K562 (cell line): ENCODE results near the gene SMIM15. TPM values are rescaled to one million over a fixed set of nuclear protein-coding genes. Genes with fewer than 3 reads are reported as not detected.

ENCODE experiments used
- ATAC-seq: fragments of 200-7000 bp; cut with Tn5 transposase; 3 replicates; pipeline ENCODE4 v1.9.1; 2020; ENCODE audit warnings: moderate library complexity
- BruUV-seq: library from RNA; stranded (reverse); fragments of 400-500 nt; replicated peaks from 2 replicates; lab custom pipeline; 2021; lab: Mats Ljungman, UMichigan
- CTCF ChIA-PET: fragments of 300-600 bp; formaldehyde crosslinking; extraction: SDS; loops from one replicate; lab custom pipeline; 2021; ENCODE audit warnings: low intra/inter-chr PET ratio; lab: Yijun Ruan, JAX
- POLR2A ChIA-PET: fragments of 300-600, 350-650 bp; sonication (Branson Sonifier 250); formaldehyde crosslinking; extraction: SDS; loops from one replicate; lab custom pipeline; 2021; ENCODE audit warnings: antibody characterized with exemption, inconsistent platforms; lab: Yijun Ruan, JAX
- DNase-seq, 4 experiments: peaks; one replicate each; pipeline versions ENCODE4 v3.0.0 to v3.0.0-alpha.2; 2011 to 2018; ENCODE audit warnings: low spot score in 3 of 4, mixed read lengths in 3 of 4; ENCODE audit errors: extremely low read depth in 1 of 4
- FAIRE-seq: peaks from 2 replicates; lab custom pipeline; 2011; peaks lifted over from hg19 to GRCh38; lab: Jason Lieb, UNC
- H2AFZ ChIP-seq: 2 replicates; pipeline ENCODE4 v1.6.0; 2011; ENCODE audit warnings: low read depth, low read length, control low read depth, inconsistent platforms
- H3K27ac ChIP-seq: fragments of 200-600 bp; 3 replicates; pipeline ENCODE4 v1.8.0; 2011; ENCODE audit warnings: low read depth, mild to moderate bottlenecking, control low read depth, inconsistent platforms, low read length, moderate library complexity, mixed read lengths; ENCODE audit errors: extremely low read depth
- H3K27me3 ChIP-seq, 2 experiments: fragments of 300-600 bp in 1 of 2; 2 replicates in 1 of 2; 3 replicates in 1 of 2; pipeline versions ENCODE4 v1.6.0 to v1.8.0; 2011; ENCODE audit warnings: inconsistent platforms in 2 of 2, low read length in 2 of 2, mild to moderate bottlenecking in 1 of 2, mixed read lengths in 1 of 2, moderate library complexity in 1 of 2; ENCODE audit not compliant: control insufficient read depth in 2 of 2, insufficient read depth in 2 of 2
- H3K36me3 ChIP-seq: fragments of 300-600 bp; 3 replicates; pipeline ENCODE4 v1.8.0; 2011; ENCODE audit warnings: mild to moderate bottlenecking, low read length, inconsistent platforms; ENCODE audit not compliant: control insufficient read depth, insufficient read depth
- H3K4me1 ChIP-seq, 2 experiments: fragments of 200-600 bp in 1 of 2; replicated peaks in 1 of 2; 2 replicates in 1 of 2; 3 replicates in 1 of 2; pipeline versions ENCODE4 v1.5.1 to v1.8.0; 2011; ENCODE audit warnings: inconsistent platforms in 2 of 2, low read length in 2 of 2, mild to moderate bottlenecking in 1 of 2, mixed read lengths in 1 of 2, moderate library complexity in 1 of 2; ENCODE audit not compliant: control insufficient read depth in 2 of 2, insufficient read depth in 2 of 2
- H3K4me2 ChIP-seq: 2 replicates; pipeline ENCODE4 v1.6.1; 2011; ENCODE audit warnings: low read length, control low read depth, inconsistent platforms, mixed read lengths; ENCODE audit not compliant: insufficient read depth
- H3K4me3 ChIP-seq: fragments of 200-600 bp; sonication (generic), shearing (Covaris generic); 2 replicates; pipeline ENCODE4 v1.5.1; 2016; ENCODE audit warnings: control low read depth, inconsistent platforms
- H3K79me2 ChIP-seq: fragments of 200-600 bp; 3 replicates; pipeline ENCODE4 v1.8.0; 2011; ENCODE audit warnings: low read length, inconsistent platforms; ENCODE audit not compliant: control insufficient read depth, insufficient read depth
- H3K9ac ChIP-seq, 2 experiments: 2 replicates each; pipeline versions ENCODE4 v1.6.0 to v1.6.1; 2011; ENCODE audit warnings: low read depth in 2 of 2, low read length in 2 of 2, control low read depth in 1 of 2, inconsistent platforms in 1 of 2, mild to moderate bottlenecking in 1 of 2, mixed read lengths in 1 of 2; ENCODE audit not compliant: insufficient read depth in 1 of 2
- H3K9me1 ChIP-seq: one replicate; pipeline ENCODE4 v1.6.0; 2011; ENCODE audit warnings: inconsistent platforms, mild to moderate bottlenecking, low read length, moderate library complexity; ENCODE audit not compliant: control insufficient read depth, insufficient read depth
- H3K9me3 ChIP-seq: replicated peaks from 2 replicates; pipeline ENCODE4 v1.5.1; 2011; ENCODE audit warnings: low read depth, low read length, inconsistent platforms; ENCODE audit not compliant: control insufficient read depth, insufficient read depth
- H4K20me1 ChIP-seq: replicated peaks from 2 replicates; pipeline ENCODE4 v1.6.1; 2011; ENCODE audit warnings: low read length, inconsistent platforms, mixed read lengths; ENCODE audit not compliant: control insufficient read depth, insufficient read depth
- CTCF ChIP-seq, 3 experiments: IDR thresholded peaks in 2 of 3; conservative IDR thresholded peaks in 1 of 3; 2 replicates each; pipeline ENCODE4 v1.5.1; 2011 to 2012; ENCODE audit warnings: low read length in 3 of 3, mild to moderate bottlenecking in 3 of 3, control low read depth in 2 of 3, improper control_type of control experiment in 1 of 3, inconsistent platforms in 1 of 3, low read depth in 1 of 3, mixed read lengths in 1 of 3, moderate library complexity in 1 of 3; ENCODE audit not compliant: insufficient read depth in 2 of 3
- HEY1 ChIP-seq: fragments of 250-450 bp; sonication (Bioruptor Pico); IDR thresholded peaks from 2 replicates; pipeline ENCODE4 v1.5.0; 2020; ENCODE audit warnings: mild to moderate bottlenecking, moderate library complexity, borderline replicate concordance
- HNRNPUL1 ChIP-seq: fragments of 200-400 bp; formaldehyde crosslinking; IDR thresholded peaks from 2 replicates; pipeline ENCODE4 v1.6.1; 2017; ENCODE audit warnings: low read length
- NFXL1 ChIP-seq: fragments of 450-650 bp; formaldehyde crosslinking; IDR thresholded peaks from 2 replicates; pipeline ENCODE4 v1.4.0; 2021; ENCODE audit warnings: mild to moderate bottlenecking
- RAD21 ChIP-seq, 2 experiments: fragments of 250-450 bp in 1 of 2; fragments of 450-650 bp in 1 of 2; sonication (Bioruptor Pico) in 1 of 2; formaldehyde crosslinking in 1 of 2; IDR thresholded peaks in 1 of 2; conservative IDR thresholded peaks in 1 of 2; 2 replicates each; pipeline versions ENCODE4 v1.4.0 to v1.8.0; 2020 to 2022; ENCODE audit warnings: mild to moderate bottlenecking in 2 of 2, moderate library complexity in 1 of 2
- REST ChIP-seq, 2 experiments: fragments of 450-650 bp; formaldehyde crosslinking in 1 of 2; IDR thresholded peaks; 2 replicates each; pipeline versions ENCODE4 v1.4.0 to v1.6.1; 2014 to 2020; ENCODE audit warnings: mild to moderate bottlenecking in 2 of 2, borderline replicate concordance in 1 of 2, low read depth in 1 of 2
- RFX1 ChIP-seq: fragments of 450-650 bp; IDR thresholded peaks from 2 replicates; pipeline ENCODE4 v1.6.1; 2016; ENCODE audit warnings: mild to moderate bottlenecking, moderate library complexity
- SMC3 ChIP-seq: conservative IDR thresholded peaks from 2 replicates; pipeline ENCODE4 v1.6.1; 2011; ENCODE audit warnings: low read depth, low read length, improper control_type of control experiment; ENCODE audit not compliant: insufficient read depth
- ZBTB8A ChIP-seq: fragments of 450-650 bp; IDR thresholded peaks from 2 replicates; pipeline ENCODE4 v1.6.1; 2018; ENCODE audit warnings: mild to moderate bottlenecking, moderate library complexity; ENCODE audit not compliant: partially characterized antibody
- ZNF589 ChIP-seq: fragments of 200-800 bp; sonication (Bioruptor generic); IDR thresholded peaks from 2 replicates; pipeline ENCODE4 v1.6.1; 2016; ENCODE audit warnings: low read depth, missing genetic modification characterization, missing compliant biosample characterization
- WGBS: fragments of 100-300 bp; shearing (Covaris generic); methylation state at CpG from one replicate; pipeline ENCODE4 v1.1.6; 2016; ENCODE audit warnings: low coverage, mixed read lengths; ENCODE audit not compliant: insufficient coverage; ENCODE audit errors: missing lambda C conversion rate; 5-methylcytosine and 5-hydroxymethylcytosine counted together
- in situ Hi-C: fragments of 300-500 bp; cut with MboI; formaldehyde crosslinking; loops from 4 replicates; pipeline ENCODE4 v1.15.0; 2018; ENCODE audit warnings: inconsistent platforms, mixed read lengths
- intact Hi-C: fragments of 100-400 bp; cut with micrococcal nuclease; formaldehyde crosslinking; loops from 2 replicates; pipeline ENCODE4 v1.14.2; 2022
- polyA plus RNA-seq, 8 experiments: library from polyadenylated mRNA; depleted of rRNA in 4 of 8; stranded (reverse) in 5 of 8; unstranded in 3 of 8; fragments of >200 nt; fragmentation: Nextera tagmentation in 2 of 8; fragmentation: Illumina TruSeq in 1 of 8; extraction: Ambion mirVana in 2 of 8; extraction: Trizol in 1 of 8; gene quantifications; 2 replicates each; pipeline versions ENCODE4 v1.2.1 to v1.2.3, GENCODE V29; 2011 to 2014; ENCODE audit warnings: inconsistent platforms in 1 of 8, missing spikeins in 1 of 8
- total RNA-seq, 7 experiments: library from RNA; depleted of rRNA in 6 of 7; stranded (reverse); fragments of >200 nt in 6 of 7; fragmentation: Illumina TruSeq in 2 of 7; extraction: Trizol in 2 of 7; gene quantifications; 2 replicates each; pipeline versions ENCODE4 v1.2.1 to v1.2.3, GENCODE V29; 2011 to 2021; ENCODE audit warnings: low replicate concordance in 1 of 7

The SMIM15 gene
- total and polyA plus RNA-seq, 9 of the 15 experiments (the other 6 are each of a cell fraction or from before 2014, with no cell fraction given): 16.6 to 124 (median 82.0) TPM

DNA sequence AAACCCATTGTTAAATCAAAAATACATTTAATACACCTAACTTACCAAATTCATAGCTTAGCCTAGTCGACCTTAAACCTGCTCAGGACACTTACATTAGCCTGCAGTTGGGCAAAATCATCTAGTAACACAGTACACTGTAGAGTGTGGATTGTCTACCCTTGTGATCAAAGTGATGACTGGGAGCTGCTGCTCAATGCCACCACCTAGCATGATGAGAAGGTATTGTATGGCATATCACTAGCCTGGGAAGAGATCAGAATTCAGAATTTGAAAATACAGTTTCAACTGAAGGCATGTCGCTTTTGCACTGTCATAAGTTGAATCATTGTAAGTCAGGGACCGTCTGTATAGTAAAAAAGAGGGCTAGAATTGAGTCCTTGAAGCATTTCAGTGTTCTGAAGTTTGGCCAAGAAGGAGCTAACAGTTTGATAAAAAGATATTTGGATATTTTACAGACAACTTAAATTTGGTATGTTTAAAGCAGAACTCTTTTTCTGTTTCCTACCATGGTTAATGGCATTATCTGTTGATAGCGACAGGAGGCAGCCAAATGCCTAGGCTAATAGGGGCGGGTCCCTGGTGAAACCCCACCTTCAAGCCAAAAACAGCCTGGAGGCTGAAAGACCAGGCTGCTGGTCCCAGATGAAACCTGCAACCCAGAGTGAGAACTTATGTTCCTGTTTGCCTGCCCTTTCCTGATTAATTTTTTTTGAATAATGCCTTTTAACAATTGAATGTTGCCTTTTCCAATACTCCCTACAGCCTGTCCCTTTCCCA, 23.0 kb downstream of the SMIM15 start:
- DNase-seq (peak in 2 of 4 experiments; percentile 20), FAIRE-seq (peak; percentile 81), ATAC-seq (peak; percentile 91)
- WGBS: 42% methylated on average over 5 of the region's 5 CpGs
- H3K4me2 ChIP-seq: no peak overlapping the region
- no peak overlapping the region for H2AFZ ChIP-seq
- H3K4me3 ChIP-seq: no peak overlapping the region
- H3K4me1 ChIP-seq: no peaks in the 10 kb centered on the region; a peak in 1 of 5 replicates
- H3K27me3 ChIP-seq: no peaks in the 10 kb centered on the region
- no peaks in the 10 kb centered on the region for H4K20me1 ChIP-seq
- H3K36me3 ChIP-seq: no peaks in the 10 kb centered on the region
- CTCF ChIA-PET: no interaction called here
- no peaks in the 10 kb centered on the region for H3K9me3 ChIP-seq
- no peaks in the 10 kb centered on the region for H3K9me1 ChIP-seq
- intact Hi-C loops: loop anchor here (2.0 kb wide), 1 partner anchor 84 kb away; no protein-coding TSS in a partner anchor
- no peak for TF ChIP-seq ZNF589 (CRISPR knock-in tag)
- TF ChIP-seq HNRNPUL1: no peak
- TF ChIP-seq ZBTB8A: no peak
- no peak for TF ChIP-seq NFXL1
- peak in 1 of 2 experiments; percentile 60; a peak in 2 of 4 replicates for TF ChIP-seq RAD21 (CRISPR knock-in tag; conservative IDR thresholded peaks at IDR 0.05 in 1 of 2, IDR thresholded peaks at IDR 0.05 in 1 of 2)
- peak; percentile 26 to 52 (median 41); a peak in 4 of 6 replicates for TF ChIP-seq CTCF (IDR thresholded peaks at IDR 0.05 in 2 of 3, conservative IDR thresholded peaks at IDR 0.05 in 1 of 3; ENCODE audit: insufficient read depth in 2 of 3, low read depth in 1 of 3, low read length in 3 of 3)
- no peak for TF ChIP-seq HEY1 (CRISPR knock-in tag)
- TF ChIP-seq REST (IDR thresholded peaks at IDR 0.05; ENCODE audit: borderline replicate concordance): peak; percentile 19; the same call in 1 of the 2 replicates
- TF ChIP-seq REST (CRISPR knock-in tag; IDR thresholded peaks at IDR 0.05; ENCODE audit: low read depth): no peak
- TF ChIP-seq SMC3: 0 out of 2 replicates have a peak, but pooled peaks have one; percentile 19
- no peak for TF ChIP-seq RFX1
- no peaks in the 10 kb centered on the region for H3K79me2 ChIP-seq
- H3K27ac ChIP-seq: no peak overlapping the region
- POLR2A ChIA-PET: interaction anchor here (1.3 kb wide), 1 partner anchor 21 kb away, joined by 4 read pairs; no protein-coding TSS in a partner anchor
- in situ Hi-C loops: no loop called here
- no peak overlapping the region for H3K9ac ChIP-seq
- BruUV-seq: no TSS peak
